Mesenchymal stem cell (in vitro differentiated cells and primary cell): Measurements from ENCODE around the gene HS3ST2.

Experiments
- DNase-seq: peaks from one replicate; pipeline ENCODE4 v3.0.0-alpha.2; 2013
- H2AFZ ChIP-seq: one replicate; pipeline ENCODE4 v1.6.1; 2013; ENCODE audit warnings: low read depth, mild to moderate bottlenecking, control low read depth, inconsistent platforms, low read length, moderate library complexity
- H2AK5ac ChIP-seq: 2 replicates; pipeline ENCODE4 v1.6.1; 2013; ENCODE audit warnings: low read length, moderate library complexity, mild to moderate bottlenecking, inconsistent platforms; ENCODE audit not compliant: severe bottlenecking
- H2BK120ac ChIP-seq: one replicate; pipeline ENCODE4 v1.6.1; 2013; ENCODE audit warnings: low read depth, mild to moderate bottlenecking, inconsistent platforms, low read length, moderate library complexity
- H2BK12ac ChIP-seq, 2 experiments: one replicate each; pipeline ENCODE4 v1.6.1; 2013; ENCODE audit warnings: inconsistent platforms in 2 of 2, low read length in 2 of 2, mild to moderate bottlenecking in 2 of 2, moderate library complexity in 2 of 2, control low read depth in 1 of 2
- H2BK15ac ChIP-seq: one replicate; pipeline ENCODE4 v1.6.1; 2013; ENCODE audit warnings: mild to moderate bottlenecking, low read depth, inconsistent platforms; ENCODE audit not compliant: poor library complexity, severe bottlenecking
- H2BK5ac ChIP-seq: 2 replicates; pipeline ENCODE4 v1.6.1; 2013; ENCODE audit warnings: low read depth, mild to moderate bottlenecking, low read length, control low read depth, inconsistent platforms; ENCODE audit not compliant: poor library complexity, severe bottlenecking
- H3K14ac ChIP-seq, 2 experiments: one replicate each; pipeline ENCODE4 v1.6.1; 2013; ENCODE audit warnings: inconsistent platforms in 2 of 2, low read length in 2 of 2, control low read depth in 1 of 2, mild to moderate bottlenecking in 1 of 2, moderate library complexity in 1 of 2
- H3K18ac ChIP-seq, 2 experiments: one replicate each; pipeline ENCODE4 v1.6.1; 2013; ENCODE audit warnings: inconsistent platforms in 2 of 2, low read length in 2 of 2, control low read depth in 1 of 2, low read depth in 1 of 2, mild to moderate bottlenecking in 1 of 2
- H3K23ac ChIP-seq, 2 experiments: one replicate each; pipeline ENCODE4 v1.6.1; 2013; ENCODE audit warnings: inconsistent platforms in 2 of 2, low read length in 2 of 2, mild to moderate bottlenecking in 2 of 2, moderate library complexity in 2 of 2, control low read depth in 1 of 2
- H3K27ac ChIP-seq: 2 replicates; pipeline ENCODE4 v1.5.1; 2013; ENCODE audit warnings: mild to moderate bottlenecking, moderate library complexity, low read length, control low read depth, inconsistent platforms; ENCODE audit not compliant: poor library complexity, severe bottlenecking
- H3K27me3 ChIP-seq, 2 experiments: 2 replicates each; pipeline versions ENCODE4 v1.6.1 to v1.7.0; 2013; ENCODE audit warnings: low read length in 2 of 2, mild to moderate bottlenecking in 2 of 2, moderate library complexity in 2 of 2, control low read depth in 1 of 2, inconsistent platforms in 1 of 2; ENCODE audit not compliant: control insufficient read depth in 1 of 2, insufficient read depth in 1 of 2
- H3K36me3 ChIP-seq, 2 experiments: 2 replicates each; pipeline versions ENCODE4 v1.6.1 to v1.7.0; 2013; ENCODE audit warnings: low read length in 2 of 2, control low read depth in 1 of 2, inconsistent platforms in 1 of 2, low read depth in 1 of 2, mild to moderate bottlenecking in 1 of 2; ENCODE audit not compliant: insufficient read depth in 2 of 2, control insufficient read depth in 1 of 2
- H3K4ac ChIP-seq, 2 experiments: one replicate each; pipeline ENCODE4 v1.6.1; 2013; ENCODE audit warnings: inconsistent platforms in 2 of 2, low read length in 2 of 2, mild to moderate bottlenecking in 2 of 2, moderate library complexity in 2 of 2, control low read depth in 1 of 2, low read depth in 1 of 2
- H3K4me1 ChIP-seq: 2 replicates; pipeline ENCODE4 v1.6.1; 2013; ENCODE audit warnings: low read depth, low read length, control low read depth; ENCODE audit not compliant: control insufficient read depth, insufficient read depth
- H3K4me2 ChIP-seq: 2 replicates; pipeline ENCODE4 v1.6.1; 2013; ENCODE audit warnings: low read length, mild to moderate bottlenecking, inconsistent platforms; ENCODE audit not compliant: poor library complexity, severe bottlenecking
- H3K4me3 ChIP-seq, 2 experiments: 2 replicates each; pipeline versions ENCODE4 v1.5.1 to v1.7.0; 2013; ENCODE audit warnings: low read length in 2 of 2, mild to moderate bottlenecking in 2 of 2, control low read depth in 1 of 2, low read depth in 1 of 2; ENCODE audit not compliant: insufficient read depth in 1 of 2
- H3K79me1 ChIP-seq: replicated peaks from 2 replicates; pipeline ENCODE4 v1.6.1; 2013; ENCODE audit warnings: mild to moderate bottlenecking, control low read depth, low read length, inconsistent platforms; ENCODE audit not compliant: poor library complexity, severe bottlenecking
- H3K9ac ChIP-seq: 2 replicates; pipeline ENCODE4 v1.7.0; 2013; ENCODE audit warnings: mild to moderate bottlenecking, low read length, moderate library complexity
- H3K9me3 ChIP-seq: 2 replicates; pipeline ENCODE4 v1.7.0; 2013; ENCODE audit warnings: mild to moderate bottlenecking, low read length; ENCODE audit not compliant: control insufficient read depth
- H4K8ac ChIP-seq: one replicate; pipeline ENCODE4 v1.6.1; 2013; ENCODE audit warnings: inconsistent platforms, mild to moderate bottlenecking, low read length, moderate library complexity
- H4K91ac ChIP-seq: one replicate; pipeline ENCODE4 v1.6.1; 2013; ENCODE audit warnings: mild to moderate bottlenecking, low read length, inconsistent platforms
- WGBS: methylation state at CpG from one replicate; pipeline ENCODE4 v1.1.7; 2013; ENCODE audit warnings: mixed read lengths; 5-methylcytosine and 5-hydroxymethylcytosine counted together

Gene HS3ST2

DNA sequence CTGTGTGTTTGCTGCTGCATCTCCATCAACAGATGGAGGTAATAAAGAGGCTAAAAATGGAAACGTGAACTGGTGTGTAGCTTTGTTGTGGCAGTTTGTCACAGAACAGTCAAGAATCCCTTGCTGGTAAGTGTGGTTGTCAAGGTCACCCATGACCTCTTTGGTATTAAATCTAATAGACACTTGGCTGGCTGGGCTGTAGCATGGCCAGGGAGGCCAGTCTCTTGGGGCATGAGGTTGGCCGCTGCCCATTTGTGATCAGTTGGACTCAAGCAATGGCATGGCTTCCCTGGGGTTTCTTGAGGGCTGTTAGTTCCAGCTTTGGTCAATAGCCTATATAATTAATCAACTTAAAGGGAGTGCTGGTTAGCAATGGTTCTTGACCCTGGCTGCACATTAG lies 14.8 kb upstream of the HS3ST2 start:
- H2BK15ac ChIP-seq: no peak overlapping the region
- peaks cover 12% of the 10 kb centered on the region for H3K9me3 ChIP-seq
- no peak overlapping the region for H3K9ac ChIP-seq
- H2AK5ac ChIP-seq: no peak overlapping the region
- no peak overlapping the region for H3K4me2 ChIP-seq
- H3K27me3 ChIP-seq: peaks cover 0 to 28% of the 10 kb centered on the region in 2 experiments
- DNase-seq: no peak
- H4K8ac ChIP-seq: no peak overlapping the region
- H2BK12ac ChIP-seq: no peak overlapping the region
- H3K23ac ChIP-seq: no peak overlapping the region
- H2BK120ac ChIP-seq: no peak overlapping the region
- no peaks in the 10 kb centered on the region for H3K36me3 ChIP-seq
- H4K91ac ChIP-seq: no peak overlapping the region
- no peak overlapping the region for H3K18ac ChIP-seq
- H3K4me3 ChIP-seq: no peak overlapping the region
- H2BK5ac ChIP-seq: no peak overlapping the region
- H3K14ac ChIP-seq: no peak overlapping the region
- H3K79me1 ChIP-seq: no peaks in the 10 kb centered on the region
- H2AFZ ChIP-seq: no peak overlapping the region
- 50% methylated on average over 2 of the region's 2 CpGs for WGBS
- H3K4ac ChIP-seq: no peak overlapping the region
- H3K27ac ChIP-seq: no peak overlapping the region
- H3K4me1 ChIP-seq: no peaks in the 10 kb centered on the region

DNA sequence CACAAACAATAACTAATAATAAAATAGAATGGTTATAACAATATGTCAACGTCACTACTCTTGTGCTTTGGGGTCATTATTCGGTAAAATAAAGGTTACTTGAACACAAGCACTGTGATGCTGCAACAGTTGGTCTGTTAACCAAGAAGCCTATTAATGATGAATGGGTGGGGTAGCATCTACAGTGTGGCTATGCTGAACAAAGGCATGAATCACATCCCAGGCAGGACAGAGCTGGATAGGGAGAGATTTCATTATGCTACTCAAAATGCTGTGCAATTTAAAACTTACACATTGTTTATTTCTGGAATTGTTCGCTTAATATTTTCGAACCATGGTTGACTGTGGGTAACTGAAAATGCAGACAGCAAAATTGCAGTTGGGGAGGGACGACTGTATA lies 9.1 kb upstream of the HS3ST2 start:
- H3K79me1 ChIP-seq: no peaks in the 10 kb centered on the region
- H3K4me1 ChIP-seq: no peaks in the 10 kb centered on the region
- no peak overlapping the region for H3K4ac ChIP-seq
- no peak overlapping the region for H3K23ac ChIP-seq
- H3K36me3 ChIP-seq: no peaks in the 10 kb centered on the region
- H4K8ac ChIP-seq: no peak overlapping the region
- no peak overlapping the region for H3K4me2 ChIP-seq
- no peak overlapping the region for H2BK120ac ChIP-seq
- peaks cover 0 to 55% of the 10 kb centered on the region in 2 experiments for H3K27me3 ChIP-seq
- no peak overlapping the region for H3K9ac ChIP-seq
- WGBS: 73% methylated on average over 5 of the region's 5 CpGs
- no peak overlapping the region for H3K27ac ChIP-seq
- H2AK5ac ChIP-seq: no peak overlapping the region
- DNase-seq: no peak
- no peak overlapping the region for H2BK12ac ChIP-seq
- H4K91ac ChIP-seq: no peak overlapping the region
- H2AFZ ChIP-seq: no peak overlapping the region
- no peak overlapping the region for H2BK15ac ChIP-seq
- no peak overlapping the region for H2BK5ac ChIP-seq
- no peaks in the 10 kb centered on the region for H3K9me3 ChIP-seq
- H3K4me3 ChIP-seq: no peak overlapping the region
- H3K18ac ChIP-seq: no peak overlapping the region
- no peak overlapping the region for H3K14ac ChIP-seq

DNA sequence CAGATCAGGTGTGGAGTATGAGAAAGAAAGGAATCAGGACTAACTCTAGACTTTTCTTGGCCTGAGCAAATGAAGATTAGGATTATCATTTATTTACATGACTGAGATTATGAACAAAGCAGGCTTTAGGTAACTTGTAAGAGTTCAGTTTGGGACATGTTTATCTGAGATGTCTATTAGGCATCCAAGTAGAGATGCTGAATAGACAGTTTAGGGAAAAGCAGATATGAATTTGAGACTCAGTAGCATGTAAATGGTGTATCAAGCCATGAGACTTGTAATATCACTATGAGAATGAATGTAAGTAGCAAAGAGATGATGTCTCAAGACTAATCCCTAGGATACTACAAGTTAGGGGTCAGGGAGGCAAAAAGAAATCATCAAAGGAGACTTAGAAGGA lies 8.6 kb upstream of the HS3ST2 start:
- H3K18ac ChIP-seq: no peak overlapping the region
- H2BK12ac ChIP-seq: no peak overlapping the region
- H3K14ac ChIP-seq: no peak overlapping the region
- H3K4me2 ChIP-seq: no peak overlapping the region
- H2AFZ ChIP-seq: no peak overlapping the region
- no peak overlapping the region for H2BK120ac ChIP-seq
- no peaks in the 10 kb centered on the region for H3K9me3 ChIP-seq
- H3K9ac ChIP-seq: no peak overlapping the region
- no peak overlapping the region for H2BK15ac ChIP-seq
- no peak overlapping the region for H3K4me3 ChIP-seq
- no peaks in the 10 kb centered on the region for H3K36me3 ChIP-seq
- no peak overlapping the region for H4K91ac ChIP-seq
- H3K23ac ChIP-seq: no peak overlapping the region
- H3K79me1 ChIP-seq: no peaks in the 10 kb centered on the region
- peaks cover 0 to 55% of the 10 kb centered on the region in 2 experiments for H3K27me3 ChIP-seq
- no peak overlapping the region for H4K8ac ChIP-seq
- H2BK5ac ChIP-seq: no peak overlapping the region
- H3K4me1 ChIP-seq: no peaks in the 10 kb centered on the region
- H2AK5ac ChIP-seq: no peak overlapping the region
- no peak overlapping the region for H3K4ac ChIP-seq
- DNase-seq: no peak
- H3K27ac ChIP-seq: no peak overlapping the region

DNA sequence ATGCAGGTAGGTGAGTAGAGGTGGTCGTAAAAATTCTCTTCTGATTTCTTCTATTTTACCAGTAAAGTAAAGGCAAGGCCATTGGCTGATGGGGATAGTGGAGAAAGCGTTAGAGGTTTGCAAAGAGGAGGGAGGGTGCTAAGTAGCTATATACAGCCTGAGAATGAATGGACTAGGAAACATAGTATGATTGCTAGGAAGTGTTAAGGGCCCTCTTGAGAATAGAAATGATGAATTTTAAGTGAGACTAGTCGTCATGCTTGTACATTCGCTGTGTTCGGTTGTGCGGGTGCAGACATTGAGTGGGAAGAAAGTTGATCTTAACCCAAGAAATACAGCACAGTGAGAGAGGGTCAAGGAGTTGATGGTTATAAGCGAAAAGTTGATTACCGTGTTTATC lies 7.2 kb upstream of the HS3ST2 start:
- Histone ChIP-seq H4K91ac (no peak overlapping the region), H3K9me3 (no peaks in the 10 kb centered on the region), H2BK120ac (no peak overlapping the region), H2BK15ac (no peak overlapping the region), H2BK12ac (no peak overlapping the region), H3K79me1 (no peaks in the 10 kb centered on the region), H3K27ac (no peak overlapping the region), H2BK5ac (no peak overlapping the region), H3K4me1 (no peaks in the 10 kb centered on the region), H3K4me2 (no peak overlapping the region), H4K8ac (no peak overlapping the region), H3K23ac (no peak overlapping the region), H3K18ac (no peak overlapping the region), H3K36me3 (no peaks in the 10 kb centered on the region), H3K4me3 (no peak overlapping the region), H2AFZ (no peak overlapping the region), H3K9ac (no peak overlapping the region), H3K14ac (no peak overlapping the region), H3K27me3 (peaks cover 2 to 58% of the 10 kb centered on the region in 2 experiments), H3K4ac (no peak overlapping the region), H2AK5ac (no peak overlapping the region)
- WGBS: 73% methylated on average over 8 of the region's 8 CpGs
- no peak for DNase-seq
